ENCODE data around the gene APOD.

Gene APOD

DNA sequence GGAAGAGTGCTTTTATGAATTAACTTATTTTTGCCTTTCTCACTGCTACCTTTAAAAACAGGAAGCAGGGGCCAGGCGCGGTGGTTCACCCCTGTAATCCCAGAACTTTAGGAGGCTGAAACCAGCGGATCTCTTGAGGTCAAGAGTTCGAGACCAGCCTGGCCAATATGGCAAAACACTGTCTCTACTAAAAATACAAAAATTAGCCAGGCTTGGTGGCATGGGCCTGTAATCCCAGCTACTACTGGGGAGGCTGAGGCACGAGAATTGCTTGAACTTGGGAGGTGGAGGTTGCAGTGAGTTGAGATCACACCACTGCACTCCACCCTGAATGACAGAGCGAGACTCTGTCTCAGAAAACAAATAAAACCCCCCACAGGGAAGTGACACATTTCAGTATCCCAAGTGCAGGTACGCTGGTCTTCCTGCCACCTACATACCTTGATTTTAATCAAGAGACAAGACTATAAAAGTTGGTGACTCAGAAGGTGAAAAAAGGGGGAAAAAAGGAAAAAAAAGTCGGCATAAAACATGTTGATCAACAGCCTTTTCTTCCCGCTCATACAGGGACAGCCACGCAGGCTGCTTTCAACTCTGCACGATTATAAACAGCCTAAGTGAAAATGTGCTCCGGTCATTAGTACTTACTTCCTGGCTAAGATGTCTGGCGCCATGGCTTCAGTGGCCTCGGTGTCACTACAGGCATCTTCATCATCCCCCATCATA is 59.4 kb downstream of the APOD start:
- DNase-seq (ENCODE audit: low spot score) = no peak

- no peak for DNase-seq (ENCODE audit: low spot score)
Observed at GRCh38 chr3:195522254-195523023, 61.3 kb downstream of the APOD start.

Measured in left forelimb (tissue), 1 donor.